ENCODE measurements around the gene SLC7A4. TPM values are rescaled to one million over a fixed set of nuclear protein-coding genes. Genes with fewer than 3 reads are reported as not detected.
A peak's percentile ranks its signal among the peaks of the same experiment; 100 is the strongest.
"Not testable (repeated sequence)": the region's sequence is repeated elsewhere in the genome, so short reads cannot be mapped to it uniquely, and the experiment has no call there.

SLC7A4 gene
- total RNA-seq, 4 donors from 2014 or later, result 0.45 to 0.54 TPM; not detected in 2

- peaks cover 8 to 12% of the 10 kb centered on the region in 2 donors for H3K4me1 ChIP-seq
- WGBS, 2 donors, result 50 to 51% methylated on average over 10 of the region's 10 CpGs
- intact Hi-C loops (cut with DNase I), result no loop called here
- no peaks in the 10 kb centered on the region for H3K36me3 ChIP-seq
- peak; percentile 55 to 75 for DNase-seq
- H3K27me3 ChIP-seq, result no peaks in the 10 kb centered on the region
- H3K9me3 ChIP-seq, result no peaks in the 10 kb centered on the region
- TF ChIP-seq POLR2A (IDR thresholded peaks at IDR 0.05) (no peak), CTCF (IDR thresholded peaks at IDR 0.05) (no peak)
- no peak overlapping the region for H3K27ac ChIP-seq
- H3K4me3 ChIP-seq (replicated peaks in 1 of 3), result no peak overlapping the region
Observed at GRCh38 chr22:21009638-21010425, 22.5 kb downstream of the SLC7A4 start.

- H3K27me3 ChIP-seq; H3K4me1 ChIP-seq; H3K4me3 ChIP-seq (replicated peaks in 1 of 3); DNase-seq; H3K36me3 ChIP-seq; intact Hi-C loops (cut with DNase I); H3K27ac ChIP-seq; H3K9me3 ChIP-seq: not testable (repeated sequence)
- WGBS, 2 donors, result 66 to 80% methylated on average over 4 to 13 of the region's 13 CpGs
Observed at GRCh38 chr22:21009208-21009607, 23.2 kb downstream of the SLC7A4 start.

- TF ChIP-seq POLR2A (IDR thresholded peaks at IDR 0.05) (no peak), CTCF (IDR thresholded peaks at IDR 0.05) (no peak)
- H3K9me3 ChIP-seq, result no peaks in the 10 kb centered on the region
- H3K27ac ChIP-seq, result no peak overlapping the region
- WGBS, 2 donors, result 84 to 96% methylated on average over 4 of the region's 4 CpGs
- H3K4me3 ChIP-seq (replicated peaks in 1 of 3), result no peak overlapping the region
- DNase-seq, result no peak
- intact Hi-C loops (cut with DNase I), result no loop called here
- H3K4me1 ChIP-seq, result peaks cover 18 to 29% of the 10 kb centered on the region in 2 donors
- peaks cover 4 to 11% of the 10 kb centered on the region in 2 donors for H3K36me3 ChIP-seq
- no peaks in the 10 kb centered on the region for H3K27me3 ChIP-seq
Observed at GRCh38 chr22:21003782-21004181, 28.6 kb downstream of the SLC7A4 start.

GRCh38 chr22:21001601-21002325, 30.6 kb downstream of the SLC7A4 start, which contains the start of gene THAP7:
TSS of gene THAP7 (minus strand) at chr22:21002118. CDS start at chr22:21001911, 207 bp downstream.
- Histone ChIP-seq H3K9me3 (no peaks in the 10 kb centered on the region), H3K4me3 (replicated peaks in 1 of 3) (peak within 1 kb of the TSS; percentile 47 to 87 (median 62)), H3K36me3 (peaks cover 4 to 11% of the 10 kb centered on the region in 2 donors), H3K4me1 (peaks cover 18 to 29% of the 10 kb centered on the region in 2 donors), H3K27ac (peak within 1 kb of the TSS; percentile 88 to 99 (median 98)), H3K27me3 (no peaks in the 10 kb centered on the region)
- intact Hi-C loops (cut with DNase I), result no loop called here
- WGBS, 2 donors, result 0 to 1% methylated on average over 22 to 32 of the region's 83 CpGs
- DNase-seq, result peak; percentile 97 to 98
- TF ChIP-seq CTCF (IDR thresholded peaks at IDR 0.05) (no peak), POLR2A (IDR thresholded peaks at IDR 0.05) (peak in 1 of 2 donors; percentile 83)

- intact Hi-C loops (cut with DNase I), result no loop called here
- H3K27ac ChIP-seq, result peak overlapping the region; percentile 88 to 99 (median 98)
- no peaks in the 10 kb centered on the region for H3K27me3 ChIP-seq
- H3K4me1 ChIP-seq, result peaks cover 18 to 29% of the 10 kb centered on the region in 2 donors
- peaks cover 5 to 11% of the 10 kb centered on the region in 2 donors for H3K36me3 ChIP-seq
- TF ChIP-seq CTCF (IDR thresholded peaks at IDR 0.05) (no peak), POLR2A (IDR thresholded peaks at IDR 0.05) (no peak)
- WGBS, 2 donors, result 2 to 4% methylated on average over 5 to 20 of the region's 26 CpGs
- DNase-seq, result no peak
- peak overlapping the region; percentile 47 to 87 (median 62) for H3K4me3 ChIP-seq (replicated peaks in 1 of 3)
- no peaks in the 10 kb centered on the region for H3K9me3 ChIP-seq
Observed at GRCh38 chr22:21000987-21001600, 31.3 kb downstream of the SLC7A4 start.

Measured in thyroid gland (tissue), 4 donors.